Lung (tissue), 12 donors: ENCODE measurements around the gene GTF2F2. TPM values are rescaled to one million over a fixed set of nuclear protein-coding genes. Genes with fewer than 3 reads are reported as not detected.

Experiments used
- ATAC-seq: fragments of 200-7000 bp; cut with Tn5 transposase; one replicate; pipeline ENCODE4 v1.9.1; 2020; ENCODE audit warnings: moderate number of reproducible peaks; ENCODE audit not compliant: insufficient read depth, low FRiP score
- DNase-seq, 3 donors: peaks; one replicate each; pipeline ENCODE4 v3.0.0-alpha.2; 2013 to 2017
- H3K27ac ChIP-seq, 2 donors: one replicate each; pipeline ENCODE4 v1.5.1; 2013; ENCODE audit warnings: mild to moderate bottlenecking in 2 of 2, moderate library complexity in 2 of 2, control low read depth in 1 of 2, inconsistent platforms in 1 of 2, low read depth in 1 of 2, low read length in 1 of 2
- H3K27me3 ChIP-seq, 3 donors: one replicate each; pipeline ENCODE4 v1.5.1; 2013; ENCODE audit warnings: low read length in 2 of 3; ENCODE audit not compliant: control insufficient read depth in 3 of 3, insufficient read depth in 3 of 3
- H3K36me3 ChIP-seq, 4 donors: one replicate each; pipeline ENCODE4 v1.5.1; 2013; ENCODE audit warnings: low read length in 4 of 4, mild to moderate bottlenecking in 1 of 4, moderate library complexity in 1 of 4; ENCODE audit not compliant: control insufficient read depth in 4 of 4, insufficient read depth in 4 of 4
- H3K4me1 ChIP-seq, 5 donors: one replicate each; pipeline ENCODE4 v1.5.1; 2013; ENCODE audit warnings: low read length in 5 of 5, mild to moderate bottlenecking in 2 of 5, moderate library complexity in 1 of 5; ENCODE audit not compliant: control insufficient read depth in 5 of 5, insufficient read depth in 5 of 5
- H3K4me3 ChIP-seq: one replicate; pipeline ENCODE4 v1.5.1; 2013; ENCODE audit warnings: mild to moderate bottlenecking, control low read depth, moderate library complexity
- H3K9ac ChIP-seq, 2 donors: one replicate each; pipeline ENCODE4 v1.5.1; 2013; ENCODE audit warnings: low read length in 2 of 2, control low read depth in 1 of 2; ENCODE audit not compliant: insufficient read depth in 1 of 2
- H3K9me3 ChIP-seq, 4 donors: one replicate each; pipeline ENCODE4 v1.5.1; 2013; ENCODE audit warnings: low read length in 3 of 4, mild to moderate bottlenecking in 1 of 4, moderate library complexity in 1 of 4; ENCODE audit not compliant: control insufficient read depth in 4 of 4, insufficient read depth in 3 of 4
- CTCF ChIP-seq: IDR thresholded peaks from 2 replicates; pipeline ENCODE4 v1.5.1; 2012; ENCODE audit warnings: mild to moderate bottlenecking; ENCODE audit errors: control extremely low read depth, extremely low read depth
- WGBS, 2 donors: extraction: QIAGEN DNeasy Blood & Tissue Kit; methylation state at CpG; one replicate each; pipeline ENCODE4 v1.1.7; 2013; 5-methylcytosine and 5-hydroxymethylcytosine counted together
- polyA plus RNA-seq, 2 donors: library from polyadenylated mRNA; stranded (reverse); fragments of 200-250 nt; gene quantifications; one replicate each; pipeline ENCODE4 v1.2.1, GENCODE V29; 2013
- total RNA-seq, 2 donors: library from RNA; depleted of rRNA in 1 of 2; stranded (reverse); fragments of >200 nt in 1 of 2; gene quantifications; one replicate each; pipeline ENCODE4 v1.2.1, GENCODE V29; 2014 to 2021
- donor health status: control.
- donor health status: control.
- donor health status: Bipolar disorder and iron deficiency.
- donor health status: healthy.
- donor health status: DM: yes; HTN: yes; CAD: no.

The GTF2F2 gene
- total and polyA plus RNA-seq, 4 donors, result 13.7 to 21.3 (median 14.3) TPM

GRCh38 chr13:45194081-45194939, 74.0 kb downstream of the GTF2F2 start:
- DNase-seq (peak; percentile 29 to 51 (median 50)), ATAC-seq (no peak)
- peaks cover 0 to 4% (median 0%) of the 10 kb centered on the region in 5 donors for H3K4me1 ChIP-seq
- no peak for TF ChIP-seq CTCF
- no peak overlapping the region for H3K4me3 ChIP-seq
- no peaks in the 10 kb centered on the region for H3K9me3 ChIP-seq
- H3K36me3 ChIP-seq, result peaks cover 0 to 3% (median 0%) of the 10 kb centered on the region in 4 donors
- no peak overlapping the region for H3K9ac ChIP-seq
- H3K27me3 ChIP-seq, result no peaks in the 10 kb centered on the region
- H3K27ac ChIP-seq, result no peak overlapping the region
- WGBS, 2 donors, result 69 to 78% methylated on average over 15 of the region's 15 CpGs

GRCh38 chr13:45195421-45195820, 75.1 kb downstream of the GTF2F2 start:
- Histone ChIP-seq H3K36me3 (no peaks in the 10 kb centered on the region), H3K4me1 (peaks cover 0 to 4% (median 0%) of the 10 kb centered on the region in 5 donors), H3K9ac (no peak overlapping the region), H3K9me3 (no peaks in the 10 kb centered on the region), H3K27me3 (no peaks in the 10 kb centered on the region), H3K27ac (no peak overlapping the region), H3K4me3 (no peak overlapping the region)
- DNase-seq (no peak), ATAC-seq (no peak)
- TF ChIP-seq CTCF, result no peak
- 91 to 96% methylated on average over 1 of the region's 1 CpG for WGBS, 2 donors

- Histone ChIP-seq H3K36me3 (no peaks in the 10 kb centered on the region), H3K9ac (no peak overlapping the region), H3K4me3 (no peak overlapping the region), H3K9me3 (no peaks in the 10 kb centered on the region), H3K4me1 (peaks cover 0 to 4% (median 0%) of the 10 kb centered on the region in 5 donors), H3K27me3 (no peaks in the 10 kb centered on the region), H3K27ac (no peak overlapping the region)
- WGBS, 2 donors, result 21 to 37% methylated on average over 3 of the region's 3 CpGs
- TF ChIP-seq CTCF, result no peak
- ATAC-seq (no peak), DNase-seq (peak in 1 of 3 donors; percentile 10)
These were observed 75.8 kb downstream of the GTF2F2 start for GRCh38 chr13:45196096-45196495.
